ENCODE data around the gene XPO6.

GRCh38 chr16:28193530-28194423, 18.0 kb downstream of the XPO6 start:
- TF ChIP-seq POLR2A (IDR thresholded peaks at IDR 0.05) = no peak
- TF ChIP-seq CTCF (IDR thresholded peaks at IDR 0.05) = no peak
